GM10248 (cell line): ENCODE results near the gene LRRC43.

ENCODE experiments used
- CTCF ChIA-PET: fragments of 300-600 bp; sonication (Branson Sonifier 250); formaldehyde crosslinking; extraction: SDS; loops from one replicate; lab custom pipeline; 2021; ENCODE audit warnings: antibody characterized with exemption; lab: Yijun Ruan, JAX
- POLR2A ChIA-PET: fragments of 350-650 bp; sonication (Branson Sonifier 250); formaldehyde crosslinking; extraction: SDS; loops from one replicate; lab custom pipeline; 2020; ENCODE audit warnings: antibody characterized with exemption; lab: Yijun Ruan, JAX
- DNase-seq: peaks from one replicate; pipeline ENCODE4 v3.0.0; 2012; ENCODE audit errors: extremely low spot score
- TF ChIP-seq, protein P1 (sequence below): IDR thresholded peaks from 2 replicates; pipeline ENCODE4 v1.5.1; 2012; ENCODE audit warnings: mild to moderate bottlenecking, low read depth; ENCODE audit errors: extremely low read depth, missing control alignments, control extremely low read depth

Gene LRRC43

DNA sequence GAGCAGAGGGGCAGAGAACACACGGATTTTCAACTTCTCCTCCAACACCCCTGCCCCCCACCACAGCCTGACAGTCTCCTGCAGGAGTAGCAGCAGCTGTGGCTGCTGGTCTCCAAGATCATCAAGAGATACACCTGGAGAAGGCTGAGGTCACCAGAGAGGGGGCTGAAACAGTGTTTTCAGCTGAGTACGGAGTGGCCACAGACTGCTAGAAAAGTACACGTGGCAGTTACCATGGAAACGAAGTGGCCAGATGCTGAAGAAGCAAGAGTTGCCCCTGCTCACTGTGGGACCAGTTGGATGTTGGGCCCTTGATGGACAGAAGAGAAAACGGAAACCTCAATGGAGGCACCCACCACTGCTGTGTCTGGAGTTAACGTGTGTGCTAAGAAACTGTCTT lies 47.9 kb downstream of the LRRC43 start:
- no peak for DNase-seq
- ChIA-PET POLR2A (no interaction called here), CTCF (interaction anchor here (1.0 to 1.1 kb wide), 3 partner anchors 12 to 40 kb away, joined by 3 read pairs; no protein-coding TSS in a partner anchor)
- TF ChIP-seq, protein P1, sequence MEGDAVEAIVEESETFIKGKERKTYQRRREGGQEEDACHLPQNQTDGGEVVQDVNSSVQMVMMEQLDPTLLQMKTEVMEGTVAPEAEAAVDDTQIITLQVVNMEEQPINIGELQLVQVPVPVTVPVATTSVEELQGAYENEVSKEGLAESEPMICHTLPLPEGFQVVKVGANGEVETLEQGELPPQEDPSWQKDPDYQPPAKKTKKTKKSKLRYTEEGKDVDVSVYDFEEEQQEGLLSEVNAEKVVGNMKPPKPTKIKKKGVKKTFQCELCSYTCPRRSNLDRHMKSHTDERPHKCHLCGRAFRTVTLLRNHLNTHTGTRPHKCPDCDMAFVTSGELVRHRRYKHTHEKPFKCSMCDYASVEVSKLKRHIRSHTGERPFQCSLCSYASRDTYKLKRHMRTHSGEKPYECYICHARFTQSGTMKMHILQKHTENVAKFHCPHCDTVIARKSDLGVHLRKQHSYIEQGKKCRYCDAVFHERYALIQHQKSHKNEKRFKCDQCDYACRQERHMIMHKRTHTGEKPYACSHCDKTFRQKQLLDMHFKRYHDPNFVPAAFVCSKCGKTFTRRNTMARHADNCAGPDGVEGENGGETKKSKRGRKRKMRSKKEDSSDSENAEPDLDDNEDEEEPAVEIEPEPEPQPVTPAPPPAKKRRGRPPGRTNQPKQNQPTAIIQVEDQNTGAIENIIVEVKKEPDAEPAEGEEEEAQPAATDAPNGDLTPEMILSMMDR = no peak

DNA sequence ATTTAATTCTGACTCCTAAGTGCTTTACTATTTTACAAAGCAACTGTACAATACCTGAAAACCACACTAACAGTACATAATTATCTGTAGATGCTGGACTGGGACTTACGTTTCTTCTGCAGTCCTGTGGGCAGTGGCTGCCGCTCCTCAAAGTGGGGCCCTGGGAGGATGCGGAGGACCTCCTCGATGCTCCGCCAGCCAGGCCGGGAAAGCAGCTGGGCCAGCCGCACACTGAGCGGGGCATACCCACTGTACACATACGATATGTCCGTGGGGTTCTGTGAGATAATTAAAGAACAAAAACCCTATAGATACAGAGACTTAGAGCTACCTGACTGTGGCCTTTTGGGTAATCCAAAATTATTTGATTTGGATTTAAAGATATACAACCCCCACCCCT lies 49.8 kb downstream of the LRRC43 start:
- ChIA-PET POLR2A (no interaction called here), CTCF (no interaction called here)
- TF ChIP-seq, protein P1 = no peak
- no peak for DNase-seq

DNA sequence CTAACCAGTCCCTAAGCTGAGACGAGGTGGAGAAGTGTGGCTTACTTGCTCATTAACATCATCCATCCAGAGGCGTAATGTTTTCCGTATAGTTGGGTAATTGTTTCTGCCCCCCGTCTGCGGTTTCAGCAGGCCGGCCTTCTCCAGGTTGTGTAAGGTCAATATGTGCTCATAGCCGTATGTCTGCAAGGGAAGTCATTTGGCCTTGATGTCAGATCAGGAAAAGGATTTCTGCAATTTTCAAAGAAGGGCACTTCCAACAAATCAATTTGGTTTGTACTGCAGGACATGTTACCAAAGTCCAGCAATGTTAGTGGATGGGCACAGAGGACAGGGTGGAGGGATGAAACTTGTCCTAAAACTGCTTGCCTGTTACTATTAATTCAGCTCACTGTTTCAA lies 52.8 kb downstream of the LRRC43 start:
- TF ChIP-seq, protein P1 = no peak
- ChIA-PET CTCF (interaction anchor here (1.0 to 1.3 kb wide), 4 partner anchors 13 to 167 kb away, joined by 3 read pairs; no protein-coding TSS in a partner anchor), POLR2A (no interaction called here)
- no peak for DNase-seq

DNA sequence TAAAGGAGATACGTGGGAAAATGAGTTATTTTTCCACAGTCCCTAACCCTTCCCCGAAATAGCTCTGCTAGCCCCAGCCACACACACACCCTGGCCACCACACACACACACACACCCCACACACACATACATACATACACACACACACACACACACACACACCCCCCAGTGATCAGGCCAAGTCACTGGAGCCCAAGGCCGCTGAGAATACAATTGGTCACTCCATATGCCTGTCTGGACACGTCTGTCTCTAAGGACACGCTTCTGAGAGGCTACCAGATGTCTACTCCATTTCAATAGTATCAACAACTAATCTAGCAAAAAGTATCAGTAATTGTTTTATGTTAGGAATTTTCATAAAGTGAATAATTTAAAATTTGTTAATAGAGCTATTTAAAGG lies 55.9 kb downstream of the LRRC43 start:
- no peak for DNase-seq
- CTCF ChIA-PET = interaction anchor here (1.7 kb wide), 1 partner anchor 83 kb away, joined by 4 read pairs; no protein-coding TSS in a partner anchor
- TF ChIP-seq, protein P1 = no peak
- POLR2A ChIA-PET = no interaction called here

DNA sequence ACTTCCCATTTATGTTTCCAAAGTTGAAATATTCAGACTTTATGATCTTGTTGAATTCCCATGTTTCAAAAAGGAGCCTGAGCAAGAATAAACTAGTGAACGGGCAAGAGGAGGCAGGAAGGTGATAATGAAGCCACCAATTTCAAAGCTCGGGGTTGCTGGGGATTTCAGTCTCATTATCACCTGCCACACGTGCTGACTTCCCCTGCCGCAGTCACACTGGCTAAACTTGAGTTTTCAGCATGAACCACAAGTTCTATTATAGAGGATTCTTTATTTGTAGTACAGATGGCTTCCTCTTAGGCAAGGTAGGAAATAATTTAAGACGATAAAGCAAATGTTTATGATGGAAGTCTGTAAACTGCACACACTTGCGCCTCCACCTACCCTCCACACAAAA lies 61.0 kb downstream of the LRRC43 start:
- ChIA-PET POLR2A (interaction anchor here (0.6 kb wide), 1 partner anchor 28 kb away, joined by 7 read pairs; no protein-coding TSS in a partner anchor), CTCF (no interaction called here)
- TF ChIP-seq, protein P1 = no peak
- DNase-seq = no peak

DNA sequence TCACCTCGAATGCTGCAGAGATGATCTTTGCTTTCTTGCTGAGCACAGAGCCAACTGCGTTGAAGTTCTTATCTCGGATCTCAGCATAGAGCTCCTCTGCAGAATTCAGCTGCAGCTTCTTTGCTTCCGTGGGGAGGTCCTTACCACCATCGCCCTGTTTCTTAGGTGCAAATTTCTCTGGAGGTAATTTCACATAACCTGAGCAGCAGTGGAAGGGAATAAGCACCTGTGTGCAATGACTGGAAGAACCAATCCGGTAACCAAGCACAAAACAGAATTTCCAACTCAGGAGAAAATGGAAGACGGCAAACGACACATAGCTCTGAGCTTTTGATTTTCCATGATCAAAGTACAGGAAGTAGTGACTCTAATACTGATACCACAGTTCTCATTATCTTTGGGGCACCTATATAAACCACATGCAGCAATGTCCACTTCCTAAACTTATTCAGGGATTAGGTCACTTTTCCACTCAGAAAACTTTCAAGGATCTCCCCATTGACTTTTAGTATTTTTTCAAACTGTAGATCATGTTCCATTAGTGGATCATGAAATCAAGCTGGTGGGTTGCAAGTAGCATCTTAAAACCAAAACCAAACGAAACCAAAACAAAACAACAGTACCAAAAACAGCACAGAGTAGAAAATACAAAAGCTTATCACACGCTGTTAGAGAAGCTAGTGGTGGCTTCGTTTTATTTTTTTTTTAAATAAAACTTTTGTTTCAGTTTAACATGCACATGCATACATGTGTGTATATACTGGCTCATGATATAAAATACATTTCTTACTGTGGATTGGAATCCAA lies 61.8 kb downstream of the LRRC43 start:
- ChIA-PET CTCF (no interaction called here), POLR2A (interaction anchor here (0.6 kb wide), 1 partner anchor 29 kb away, joined by 7 read pairs; no protein-coding TSS in a partner anchor)
- DNase-seq = peak; percentile 33
- TF ChIP-seq, protein P1 = no peak
